ENCODE data around the gene PAX7.

Gene PAX7

DNA sequence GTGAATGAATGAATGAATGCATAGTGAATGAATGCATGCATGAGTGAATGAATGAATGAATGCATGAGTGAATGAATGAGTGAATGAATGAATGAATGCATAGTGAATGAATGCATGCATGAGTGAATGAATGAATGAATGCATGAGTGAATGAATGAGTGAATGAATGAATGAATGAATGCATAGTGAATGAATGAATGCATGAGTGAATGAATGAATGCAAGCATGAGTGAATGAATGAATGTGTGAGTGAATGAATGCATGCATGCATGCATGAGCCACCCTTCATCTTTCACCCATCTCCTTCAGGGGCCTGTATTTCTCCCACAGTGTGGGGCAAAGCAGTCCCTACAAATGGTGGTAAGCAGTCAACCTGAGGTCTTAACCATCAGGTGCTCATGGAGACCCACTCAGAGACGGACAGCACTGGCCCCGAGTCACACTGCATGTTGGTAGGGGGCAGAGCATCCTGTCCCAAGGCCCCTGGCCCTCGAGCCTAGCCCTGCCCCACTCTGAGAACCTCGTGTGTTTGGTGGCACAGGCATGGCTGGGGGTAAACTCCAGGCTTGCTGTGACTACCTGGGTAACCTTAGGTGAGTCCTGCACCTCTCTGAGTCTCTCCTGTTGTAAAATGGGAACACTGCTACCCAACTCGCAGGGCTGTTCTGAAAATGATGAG is 28.0 kb upstream of the PAX7 start:
- no peak overlapping the region for H3K4me3 ChIP-seq (ENCODE audit: low read depth in 1 of 2, low read length in 2 of 2)
- no peaks in the 10 kb centered on the region for H3K9me3 ChIP-seq (ENCODE audit: control insufficient read depth in 1 of 2, low read length in 2 of 2)
- H3K27me3 ChIP-seq (ENCODE audit: low read depth, low read length), result peaks cover 5% of the 10 kb centered on the region
- peaks cover 0 to 4% of the 10 kb centered on the region in 2 donors for H3K4me1 ChIP-seq (ENCODE audit: control insufficient read depth in 1 of 2, insufficient read depth in 2 of 2, low read length in 2 of 2)
- no peaks in the 10 kb centered on the region for H3K36me3 ChIP-seq (ENCODE audit: control insufficient read depth in 1 of 2, insufficient read depth in 2 of 2, low read length in 2 of 2)
- H3K27ac ChIP-seq (ENCODE audit: low read length), result no peak overlapping the region

DNA sequence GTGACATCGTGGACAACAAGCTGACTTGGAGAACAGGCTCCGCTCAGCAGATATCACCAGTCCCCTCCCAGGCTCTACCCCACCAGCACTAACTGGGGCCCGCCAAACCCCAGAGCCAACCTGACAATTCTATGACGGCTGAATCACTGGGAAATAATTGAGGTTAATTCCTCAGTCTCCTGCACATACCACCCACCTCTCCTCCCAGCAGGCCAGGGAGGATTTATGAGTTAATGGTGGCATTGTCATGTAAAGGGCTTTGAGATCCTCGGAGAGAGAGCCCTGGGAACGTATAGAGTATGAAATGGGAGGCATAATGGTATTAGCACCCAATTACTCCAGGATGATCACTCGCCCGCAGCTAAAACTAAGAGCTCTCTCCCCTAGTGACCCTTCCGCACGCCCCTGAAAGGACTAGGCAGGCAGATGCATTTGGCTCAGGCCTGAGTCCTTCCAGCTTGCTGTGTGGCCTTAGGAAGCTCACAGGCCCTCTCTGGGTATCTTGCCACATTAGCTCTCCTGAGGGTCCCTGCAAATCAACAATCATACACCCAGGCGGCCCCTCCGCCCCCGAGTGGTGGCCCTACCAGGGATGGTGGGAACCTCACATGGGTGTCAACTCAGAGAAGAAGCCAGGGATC is 27.3 kb upstream of the PAX7 start:
- Histone ChIP-seq H3K27ac (ENCODE audit: low read length) (no peak overlapping the region), H3K4me3 (ENCODE audit: low read depth in 1 of 2, low read length in 2 of 2) (no peak overlapping the region), H3K36me3 (ENCODE audit: control insufficient read depth in 1 of 2, insufficient read depth in 2 of 2, low read length in 2 of 2) (no peaks in the 10 kb centered on the region), H3K9me3 (ENCODE audit: control insufficient read depth in 1 of 2, low read length in 2 of 2) (no peaks in the 10 kb centered on the region), H3K4me1 (ENCODE audit: control insufficient read depth in 1 of 2, insufficient read depth in 2 of 2, low read length in 2 of 2) (peaks cover 0 to 4% of the 10 kb centered on the region in 2 donors), H3K27me3 (ENCODE audit: low read depth, low read length) (peaks cover 4% of the 10 kb centered on the region)

DNA sequence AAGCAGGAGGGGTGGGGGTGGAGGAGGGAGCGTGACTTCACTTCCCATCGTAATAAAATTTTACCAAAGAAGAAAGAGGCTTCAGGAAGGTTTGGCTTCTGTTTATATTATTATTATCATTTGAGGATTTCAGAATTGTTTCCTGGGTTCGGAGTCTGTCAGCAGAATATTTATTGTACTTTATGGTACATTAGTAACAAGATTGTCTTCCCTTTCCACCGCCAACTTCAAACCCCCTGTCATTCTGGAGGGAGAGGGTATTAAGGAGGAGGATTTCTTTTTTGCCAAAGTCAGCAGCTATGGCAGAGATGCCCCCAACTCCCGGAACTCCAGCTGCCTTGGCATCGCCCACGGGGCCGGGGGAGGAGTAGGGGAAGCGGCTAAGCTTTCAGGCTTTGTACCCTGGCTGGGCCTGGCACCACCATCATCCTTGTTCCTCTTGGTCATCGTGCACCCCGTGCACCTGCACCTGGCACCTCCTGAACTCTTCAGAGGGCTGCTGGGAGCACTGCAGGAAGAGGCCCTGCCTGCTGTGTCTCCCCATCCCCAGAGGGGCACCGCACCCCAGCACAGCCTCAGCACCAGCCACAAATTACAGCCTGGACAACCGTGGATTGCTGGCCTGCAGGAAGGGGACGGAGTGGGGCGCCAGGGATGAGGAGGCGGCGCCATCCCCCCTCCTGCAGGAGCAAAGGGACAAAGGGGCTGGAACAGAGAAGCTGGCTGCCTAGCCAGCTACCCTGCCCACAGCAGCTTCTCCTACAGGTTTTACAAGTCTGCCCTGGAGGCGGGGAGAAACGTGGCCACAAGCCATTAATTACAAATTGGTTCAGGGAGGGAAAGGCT is 24.0 kb upstream of the PAX7 start:
- Histone ChIP-seq H3K36me3 (ENCODE audit: control insufficient read depth in 1 of 2, insufficient read depth in 2 of 2, low read length in 2 of 2) (no peaks in the 10 kb centered on the region), H3K27me3 (ENCODE audit: low read depth, low read length) (no peaks in the 10 kb centered on the region), H3K9me3 (ENCODE audit: control insufficient read depth in 1 of 2, low read length in 2 of 2) (no peaks in the 10 kb centered on the region), H3K4me3 (ENCODE audit: low read depth in 1 of 2, low read length in 2 of 2) (no peak overlapping the region), H3K4me1 (ENCODE audit: control insufficient read depth in 1 of 2, insufficient read depth in 2 of 2, low read length in 2 of 2) (no peaks in the 10 kb centered on the region), H3K27ac (ENCODE audit: low read length) (no peak overlapping the region)

DNA sequence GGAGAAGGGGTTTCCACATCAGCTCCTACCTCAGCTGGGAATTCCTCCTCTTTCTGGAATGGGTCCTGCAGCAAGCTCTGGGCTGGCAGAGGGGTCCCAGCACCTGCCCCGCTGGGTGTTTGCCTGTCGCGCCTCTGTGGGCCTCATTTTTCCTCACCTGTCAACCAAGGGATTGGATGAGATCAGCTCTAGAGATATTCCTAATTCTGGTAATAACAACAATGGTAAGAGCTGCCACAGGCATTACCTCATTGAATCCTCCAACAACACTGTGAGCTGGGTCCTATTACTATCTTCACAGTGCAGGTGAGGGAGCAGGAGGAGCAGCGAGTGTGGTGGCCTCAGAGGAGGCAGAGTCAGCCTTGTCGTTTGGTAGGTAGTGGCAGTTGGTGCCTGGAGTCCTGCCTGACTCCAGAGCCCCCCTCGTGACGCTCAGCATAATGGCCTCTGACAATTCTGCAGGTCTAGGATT is 23.3 kb upstream of the PAX7 start:
- H3K4me1 ChIP-seq (ENCODE audit: control insufficient read depth in 1 of 2, insufficient read depth in 2 of 2, low read length in 2 of 2), result no peaks in the 10 kb centered on the region
- no peaks in the 10 kb centered on the region for H3K27me3 ChIP-seq (ENCODE audit: low read depth, low read length)
- no peak overlapping the region for H3K4me3 ChIP-seq (ENCODE audit: low read depth in 1 of 2, low read length in 2 of 2)
- H3K9me3 ChIP-seq (ENCODE audit: control insufficient read depth in 1 of 2, low read length in 2 of 2), result no peaks in the 10 kb centered on the region
- H3K36me3 ChIP-seq (ENCODE audit: control insufficient read depth in 1 of 2, insufficient read depth in 2 of 2, low read length in 2 of 2), result no peaks in the 10 kb centered on the region
- H3K27ac ChIP-seq (ENCODE audit: low read length), result no peak overlapping the region

DNA sequence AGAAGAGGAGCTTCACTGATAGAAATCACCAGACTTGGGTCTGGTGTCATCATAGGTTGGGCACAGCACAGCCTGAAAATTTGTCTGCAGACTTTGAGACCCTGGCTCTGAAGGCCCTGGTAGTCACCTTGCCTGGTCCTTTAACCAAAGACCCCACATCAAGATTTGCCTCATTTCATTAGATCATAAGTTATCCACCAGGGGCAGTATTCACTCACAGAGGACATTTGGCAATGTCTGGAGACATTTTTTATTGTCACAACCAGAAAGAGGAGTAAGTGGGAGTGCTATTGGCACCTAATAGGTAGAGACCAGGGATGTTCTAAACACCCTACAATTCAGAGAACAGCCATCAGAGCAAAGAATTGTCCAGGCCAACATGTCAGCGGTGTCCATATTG is 22.1 kb upstream of the PAX7 start:
- Histone ChIP-seq H3K4me3 (ENCODE audit: low read depth in 1 of 2, low read length in 2 of 2) (no peak overlapping the region), H3K4me1 (ENCODE audit: control insufficient read depth in 1 of 2, insufficient read depth in 2 of 2, low read length in 2 of 2) (no peaks in the 10 kb centered on the region), H3K27ac (ENCODE audit: low read length) (no peak overlapping the region), H3K36me3 (ENCODE audit: control insufficient read depth in 1 of 2, insufficient read depth in 2 of 2, low read length in 2 of 2) (no peaks in the 10 kb centered on the region), H3K27me3 (ENCODE audit: low read depth, low read length) (no peaks in the 10 kb centered on the region), H3K9me3 (ENCODE audit: control insufficient read depth in 1 of 2, low read length in 2 of 2) (no peaks in the 10 kb centered on the region)

DNA sequence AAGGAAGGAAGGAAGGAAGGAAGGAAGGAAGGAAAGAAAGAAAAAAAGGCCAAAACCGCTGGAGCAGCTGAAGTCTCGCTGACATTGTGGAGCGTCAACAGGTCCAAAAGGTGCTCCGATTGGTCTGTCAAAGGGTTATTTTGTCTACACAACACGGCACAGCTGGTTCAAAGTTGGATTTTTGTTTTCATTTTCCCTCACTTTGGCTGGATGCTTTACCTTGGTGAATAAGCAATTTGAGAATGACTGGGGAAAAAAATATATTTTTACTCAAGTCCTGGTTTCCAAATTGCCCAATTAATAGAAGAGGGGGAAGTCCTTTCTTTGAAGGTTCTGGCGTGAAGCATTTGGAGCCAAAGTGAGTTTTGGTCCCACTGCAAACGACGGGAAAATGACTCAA is 19.3 kb upstream of the PAX7 start:
- Histone ChIP-seq H3K4me3 (ENCODE audit: low read depth in 1 of 2, low read length in 2 of 2) (no peak overlapping the region), H3K9me3 (ENCODE audit: control insufficient read depth in 1 of 2, low read length in 2 of 2) (no peaks in the 10 kb centered on the region), H3K27me3 (ENCODE audit: low read depth, low read length) (no peaks in the 10 kb centered on the region), H3K4me1 (ENCODE audit: control insufficient read depth in 1 of 2, insufficient read depth in 2 of 2, low read length in 2 of 2) (no peaks in the 10 kb centered on the region), H3K27ac (ENCODE audit: low read length) (no peak overlapping the region), H3K36me3 (ENCODE audit: control insufficient read depth in 1 of 2, insufficient read depth in 2 of 2, low read length in 2 of 2) (no peaks in the 10 kb centered on the region)

DNA sequence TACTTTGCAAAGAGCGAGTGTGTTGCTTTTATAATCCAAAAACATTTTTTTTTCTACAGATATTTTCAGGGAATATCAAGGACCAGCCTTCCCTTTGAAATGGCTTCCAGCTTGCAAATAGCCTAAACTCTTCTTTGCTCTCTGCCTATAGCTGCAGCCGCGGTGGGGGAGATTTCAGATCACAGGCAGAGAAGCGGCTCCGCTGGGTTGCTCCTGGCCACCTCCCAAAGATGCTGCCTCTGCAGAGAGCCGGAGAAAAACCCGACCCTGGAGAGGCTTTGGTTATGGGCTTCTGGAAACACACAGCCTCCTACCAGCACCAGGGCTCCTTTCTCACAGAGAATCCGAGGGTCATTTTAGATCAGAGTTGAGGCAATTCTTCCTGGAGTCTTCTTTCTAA is 18.6 kb upstream of the PAX7 start:
- H3K4me3 ChIP-seq (ENCODE audit: low read depth in 1 of 2, low read length in 2 of 2), result no peak overlapping the region
- H3K4me1 ChIP-seq (ENCODE audit: control insufficient read depth in 1 of 2, insufficient read depth in 2 of 2, low read length in 2 of 2), result no peaks in the 10 kb centered on the region
- no peaks in the 10 kb centered on the region for H3K9me3 ChIP-seq (ENCODE audit: control insufficient read depth in 1 of 2, low read length in 2 of 2)
- no peaks in the 10 kb centered on the region for H3K36me3 ChIP-seq (ENCODE audit: control insufficient read depth in 1 of 2, insufficient read depth in 2 of 2, low read length in 2 of 2)
- no peak overlapping the region for H3K27ac ChIP-seq (ENCODE audit: low read length)
- no peaks in the 10 kb centered on the region for H3K27me3 ChIP-seq (ENCODE audit: low read depth, low read length)

DNA sequence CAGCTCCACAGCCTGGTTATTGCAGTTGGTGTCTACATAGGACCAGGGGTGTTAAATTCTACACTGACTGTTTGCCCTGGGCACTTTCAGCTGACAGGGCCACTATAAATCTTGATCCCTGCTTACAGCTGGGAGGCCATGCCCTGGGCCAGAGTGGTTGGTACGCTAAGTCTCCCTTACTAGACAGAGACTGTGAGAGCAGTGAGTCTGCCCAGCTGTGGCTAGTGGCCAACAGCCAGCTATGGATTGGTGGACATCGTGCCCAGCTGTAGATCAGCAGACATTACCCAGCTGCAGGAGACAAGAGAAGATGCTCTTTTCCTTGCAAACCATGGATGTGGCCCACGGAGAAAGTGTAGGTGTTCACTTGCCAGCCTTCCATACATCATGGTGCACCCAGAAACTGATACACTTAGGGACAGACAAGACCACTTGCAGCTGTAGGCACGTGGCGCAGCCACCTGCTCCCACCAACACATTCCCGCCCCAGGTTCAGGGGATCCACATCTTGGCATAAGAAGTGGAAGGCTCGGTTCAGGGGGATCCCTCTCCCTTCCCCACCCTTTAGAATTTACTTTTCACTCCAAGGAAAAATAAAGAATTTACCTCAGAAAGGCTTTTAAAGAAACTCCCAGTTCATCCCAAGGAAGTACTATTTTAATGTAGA is 16.4 kb upstream of the PAX7 start:
- Histone ChIP-seq H3K27ac (ENCODE audit: low read length) (no peak overlapping the region), H3K9me3 (ENCODE audit: control insufficient read depth in 1 of 2, low read length in 2 of 2) (no peaks in the 10 kb centered on the region), H3K36me3 (ENCODE audit: control insufficient read depth in 1 of 2, insufficient read depth in 2 of 2, low read length in 2 of 2) (no peaks in the 10 kb centered on the region), H3K4me3 (ENCODE audit: low read depth in 1 of 2, low read length in 2 of 2) (no peak overlapping the region), H3K4me1 (ENCODE audit: control insufficient read depth in 1 of 2, insufficient read depth in 2 of 2, low read length in 2 of 2) (no peaks in the 10 kb centered on the region), H3K27me3 (ENCODE audit: low read depth, low read length) (no peaks in the 10 kb centered on the region)

DNA sequence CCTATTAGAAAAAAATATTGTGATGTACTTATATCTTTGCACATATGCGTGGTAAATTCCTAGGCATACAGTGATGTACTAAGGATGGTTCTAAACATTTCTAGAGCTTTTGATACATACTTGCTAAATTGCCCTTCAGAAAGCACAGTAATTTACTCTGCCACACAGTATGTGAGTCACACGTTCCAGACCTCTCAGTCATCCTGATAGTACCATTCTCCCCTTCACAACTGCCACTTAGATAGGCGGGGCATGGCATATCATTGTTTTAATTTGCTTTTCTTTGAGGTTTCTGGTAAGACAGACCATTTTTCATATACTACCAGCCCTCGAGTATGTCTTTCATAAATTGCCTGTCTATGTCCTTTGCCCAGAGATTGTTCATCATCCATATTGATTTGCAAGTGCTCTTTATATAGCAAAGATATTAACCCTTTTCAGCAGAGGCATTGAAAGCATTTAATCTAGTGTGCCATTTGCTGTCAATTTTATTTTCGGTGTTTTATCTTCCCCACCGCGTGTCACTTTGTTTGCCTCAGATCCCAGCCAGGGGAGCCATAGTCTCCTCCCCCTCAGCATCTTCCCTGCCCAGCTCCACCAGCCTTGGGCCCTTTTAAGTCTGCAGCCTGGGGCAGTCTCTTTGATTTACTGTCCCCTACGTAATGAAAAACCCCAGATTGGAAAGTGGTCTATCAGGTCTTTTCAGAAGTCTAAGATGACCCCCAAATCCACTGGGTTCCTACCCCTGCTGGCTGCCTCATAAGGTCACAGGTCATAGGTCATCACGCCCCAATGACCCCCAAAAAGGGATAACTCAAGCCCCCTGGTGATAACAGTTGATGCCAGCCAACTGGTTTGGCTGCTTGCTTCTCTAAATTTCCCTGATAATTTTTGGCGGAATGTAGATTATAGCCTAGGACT is 11.8 kb upstream of the PAX7 start:
- H3K9me3 ChIP-seq (ENCODE audit: control insufficient read depth in 1 of 2, low read length in 2 of 2), result no peaks in the 10 kb centered on the region
- no peaks in the 10 kb centered on the region for H3K27me3 ChIP-seq (ENCODE audit: low read depth, low read length)
- no peak overlapping the region for H3K27ac ChIP-seq (ENCODE audit: low read length)
- no peaks in the 10 kb centered on the region for H3K36me3 ChIP-seq (ENCODE audit: control insufficient read depth in 1 of 2, insufficient read depth in 2 of 2, low read length in 2 of 2)
- H3K4me3 ChIP-seq (ENCODE audit: low read depth in 1 of 2, low read length in 2 of 2), result no peak overlapping the region
- no peaks in the 10 kb centered on the region for H3K4me1 ChIP-seq (ENCODE audit: control insufficient read depth in 1 of 2, insufficient read depth in 2 of 2, low read length in 2 of 2)

DNA sequence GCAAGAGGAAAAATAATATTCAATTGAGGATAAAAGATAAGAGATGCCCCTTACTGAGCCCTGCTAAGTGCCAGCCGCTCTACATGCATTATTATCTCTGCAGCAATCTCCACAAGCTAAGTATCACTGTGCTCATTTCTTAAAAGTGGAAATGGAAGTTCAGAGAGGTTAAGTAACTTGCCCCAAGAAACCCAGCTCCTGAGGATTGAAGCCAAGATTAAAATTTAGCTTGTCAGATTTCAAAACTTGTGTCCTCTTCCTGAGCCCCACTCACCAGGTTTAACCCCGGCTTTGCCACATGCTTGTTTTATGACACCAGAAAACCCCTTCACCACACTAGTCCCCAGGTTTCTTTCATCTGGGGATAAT is 11.2 kb upstream of the PAX7 start:
- H3K9me3 ChIP-seq (ENCODE audit: control insufficient read depth in 1 of 2, low read length in 2 of 2), result no peaks in the 10 kb centered on the region
- no peak overlapping the region for H3K27ac ChIP-seq (ENCODE audit: low read length)
- H3K4me1 ChIP-seq (ENCODE audit: control insufficient read depth in 1 of 2, insufficient read depth in 2 of 2, low read length in 2 of 2), result no peaks in the 10 kb centered on the region
- no peaks in the 10 kb centered on the region for H3K36me3 ChIP-seq (ENCODE audit: control insufficient read depth in 1 of 2, insufficient read depth in 2 of 2, low read length in 2 of 2)
- peaks cover 2% of the 10 kb centered on the region for H3K27me3 ChIP-seq (ENCODE audit: low read depth, low read length)
- no peak overlapping the region for H3K4me3 ChIP-seq (ENCODE audit: low read depth in 1 of 2, low read length in 2 of 2)
